Natural killer cell treated with Interleukin-12 subunit alpha and Interleukin-12 subunit beta and Interleukin-15 and Interleukin-18, amount 100 ng/mL, for 72 hours (primary cell): Measurements from ENCODE around the gene TTLL1. TPM values are rescaled to one million over a fixed set of nuclear protein-coding genes. Genes with fewer than 3 reads are reported as not detected.
"Not testable (repeated sequence)": the region's sequence is repeated elsewhere in the genome, so short reads cannot be mapped to it uniquely, and the experiment has no call there.

Source experiments
- ATAC-seq, 2 donors: fragments of 150-1000 bp; cut with Tn5 transposase in 1 of 2; sonication (Bioruptor Pico), chemical (Tn5 transposase) in 1 of 2; 2 replicates each; pipeline ENCODE4 v1.10.0; 2021
- DNase-seq: peaks from one replicate; pipeline ENCODE4 v3.0.0; 2022; ENCODE audit warnings: low spot score
- H3K27ac Mint-ChIP-seq, 2 donors: 1 replicate in 1 of 2; 2 replicates in 1 of 2; pipeline ENCODE4 v1.8.0; 2022; ENCODE audit warnings: mixed read lengths in 2 of 2, mild to moderate bottlenecking in 1 of 2, moderate library complexity in 1 of 2
- H3K27me3 Mint-ChIP-seq, 2 donors: 1 replicate in 1 of 2; 2 replicates in 1 of 2; pipeline ENCODE4 v1.8.0; 2022; ENCODE audit warnings: mixed read lengths in 2 of 2
- H3K36me3 Mint-ChIP-seq: one replicate; pipeline ENCODE4 v1.8.0; 2022; ENCODE audit warnings: mixed read lengths
- H3K4me1 Mint-ChIP-seq, 2 donors: 1 replicate in 1 of 2; 2 replicates in 1 of 2; pipeline ENCODE4 v1.8.0; 2022; ENCODE audit warnings: low read depth in 2 of 2, mixed read lengths in 2 of 2, mild to moderate bottlenecking in 1 of 2
- H3K4me3 Mint-ChIP-seq: one replicate; pipeline ENCODE4 v1.8.0; 2022; ENCODE audit warnings: mixed read lengths
- H3K9me3 Mint-ChIP-seq: 2 replicates; pipeline ENCODE4 v1.8.0; 2022; ENCODE audit warnings: mixed read lengths
- total RNA-seq, 2 donors: library from RNA; stranded (reverse); gene quantifications; one replicate each; pipeline ENCODE4 v1.2.3, GENCODE V29; 2022

TTLL1 gene
- total RNA-seq, 2 donors from 2014 or later, result 0.95 to 2.6 TPM

DNA sequence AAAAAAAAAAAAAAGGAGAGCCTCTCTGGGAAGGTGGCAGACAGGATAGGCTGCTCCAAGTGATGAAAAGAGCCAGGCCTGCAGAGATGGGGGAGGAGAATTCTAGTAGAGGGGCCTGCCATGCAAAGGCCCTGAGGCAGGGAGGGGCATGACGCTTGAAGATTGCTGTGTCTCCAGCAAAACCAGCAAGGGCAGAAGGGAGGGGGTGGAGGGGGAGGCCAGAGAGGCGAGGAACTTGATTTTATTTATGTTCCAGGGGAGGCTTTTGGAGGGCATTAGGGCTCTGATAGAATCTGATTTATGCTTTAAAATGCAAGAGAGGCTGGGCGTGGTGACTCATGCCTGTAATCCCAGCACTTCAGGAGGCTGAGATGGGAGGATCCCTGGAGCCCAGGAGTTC is 57.6 kb downstream of the TTLL1 start:
- peaks cover 0 to 3% of the 10 kb centered on the region in 2 donors for H3K4me1 Mint-ChIP-seq
- no peaks in the 10 kb centered on the region for H3K9me3 Mint-ChIP-seq
- no peaks in the 10 kb centered on the region for H3K36me3 Mint-ChIP-seq
- ATAC-seq (no peak), DNase-seq (no peak)
- no peaks in the 10 kb centered on the region for H3K27me3 Mint-ChIP-seq
- H3K27ac Mint-ChIP-seq, result no peak overlapping the region
- no peak overlapping the region for H3K4me3 Mint-ChIP-seq

DNA sequence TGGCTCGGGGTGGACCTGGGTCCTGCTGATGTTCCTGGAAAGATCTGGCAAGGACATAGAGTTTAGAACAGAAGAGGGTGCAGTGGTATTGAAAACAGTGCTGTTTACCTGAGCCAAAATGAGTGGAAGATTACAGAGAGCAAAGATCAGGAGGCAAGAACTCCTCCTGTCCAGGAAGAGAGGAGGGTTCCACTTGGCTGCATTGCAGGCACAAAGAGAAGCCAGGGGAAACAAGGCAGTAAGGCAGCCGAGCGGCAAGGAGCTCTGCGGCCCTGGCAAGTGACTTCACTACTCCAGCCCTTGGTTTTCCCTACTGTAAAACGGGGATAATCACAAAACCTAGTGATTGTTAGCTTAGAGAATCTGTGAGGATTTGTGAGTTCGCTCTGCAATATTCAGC is 70.6 kb downstream of the TTLL1 start:
- Mint-ChIP-seq H3K27me3 (no peaks in the 10 kb centered on the region), H3K27ac (no peak overlapping the region), H3K4me3 (no peak overlapping the region), H3K9me3 (no peaks in the 10 kb centered on the region), H3K4me1 (peaks cover 8 to 16% of the 10 kb centered on the region in 2 donors), H3K36me3 (no peaks in the 10 kb centered on the region)
- no peak for DNase-seq
- no peak for ATAC-seq

DNA sequence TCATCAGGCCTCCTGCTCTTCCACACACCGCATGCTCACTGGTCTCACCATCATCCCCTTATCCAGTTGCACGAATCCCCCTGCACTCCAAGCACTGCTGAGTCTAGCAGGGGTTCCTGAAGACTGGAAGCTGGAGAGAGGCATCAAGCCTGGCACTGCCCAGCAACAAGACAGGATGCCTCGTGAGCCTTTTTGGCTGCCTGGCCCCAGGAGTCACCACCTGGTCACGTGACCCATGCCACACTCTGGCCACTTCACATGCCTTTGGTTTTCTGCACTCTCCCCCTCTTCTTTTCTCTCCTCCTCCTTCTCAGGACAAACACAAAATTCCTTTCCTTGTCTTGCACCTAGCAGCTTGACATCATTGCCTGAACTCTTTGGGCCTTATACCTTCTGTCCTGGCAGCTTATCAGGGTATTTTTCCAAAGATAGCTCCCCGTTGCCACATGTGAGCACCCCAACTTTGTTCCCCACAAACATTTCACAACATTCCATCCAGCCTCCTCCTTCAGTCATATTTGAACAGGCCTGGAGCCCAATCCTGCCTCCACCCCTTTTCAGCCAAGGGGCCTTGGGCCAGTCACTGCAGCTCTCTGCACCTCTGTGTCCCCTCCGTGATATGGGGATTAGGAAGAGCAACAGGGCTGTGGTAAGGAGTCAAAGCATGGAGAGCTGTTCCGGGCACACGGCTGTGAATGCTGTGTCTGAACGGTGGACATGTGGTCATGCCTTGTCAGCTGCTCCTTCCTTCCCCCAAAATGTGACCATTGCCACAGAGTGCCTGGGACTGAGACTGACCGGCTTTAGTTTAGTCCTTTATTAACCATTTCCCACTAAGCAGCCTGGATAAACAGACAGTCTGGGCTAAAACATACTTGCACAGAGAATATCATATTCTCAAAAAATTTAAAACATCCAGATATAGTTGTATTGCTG is 71.4 kb downstream of the TTLL1 start:
- H3K27ac Mint-ChIP-seq, result no peak overlapping the region
- peaks cover 14 to 23% of the 10 kb centered on the region in 2 donors for H3K4me1 Mint-ChIP-seq
- H3K36me3 Mint-ChIP-seq, result no peaks in the 10 kb centered on the region
- ATAC-seq (no peak), DNase-seq (no peak)
- H3K27me3 Mint-ChIP-seq, result no peaks in the 10 kb centered on the region
- H3K4me3 Mint-ChIP-seq, result no peak overlapping the region
- H3K9me3 Mint-ChIP-seq, result no peaks in the 10 kb centered on the region

DNA sequence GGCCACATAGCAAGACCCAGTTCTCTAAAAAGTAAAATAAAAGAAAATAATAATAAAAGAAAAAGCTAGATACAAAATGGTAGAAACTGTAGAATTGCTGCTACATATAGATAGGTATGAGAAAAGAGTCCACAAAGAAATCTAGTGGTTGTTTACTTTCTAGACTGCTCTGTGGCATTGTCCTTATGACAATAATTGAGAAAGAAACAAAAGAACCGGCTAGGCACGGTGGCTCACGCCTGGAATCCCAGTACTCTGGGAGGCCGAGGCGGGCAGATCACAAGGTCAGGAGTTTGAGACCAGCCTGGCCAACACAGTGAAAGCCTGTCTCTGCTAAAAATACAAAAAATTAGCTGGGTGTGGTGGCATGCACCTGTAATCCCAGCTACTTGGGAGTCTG is 73.0 kb downstream of the TTLL1 start:
- ATAC-seq, H3K9me3 Mint-ChIP-seq, H3K27ac Mint-ChIP-seq, H3K4me3 Mint-ChIP-seq, H3K36me3 Mint-ChIP-seq, DNase-seq, H3K27me3 Mint-ChIP-seq: not testable (repeated sequence)
- H3K4me1 Mint-ChIP-seq, result peaks cover 14 to 28% of the 10 kb centered on the region in 2 donors

DNA sequence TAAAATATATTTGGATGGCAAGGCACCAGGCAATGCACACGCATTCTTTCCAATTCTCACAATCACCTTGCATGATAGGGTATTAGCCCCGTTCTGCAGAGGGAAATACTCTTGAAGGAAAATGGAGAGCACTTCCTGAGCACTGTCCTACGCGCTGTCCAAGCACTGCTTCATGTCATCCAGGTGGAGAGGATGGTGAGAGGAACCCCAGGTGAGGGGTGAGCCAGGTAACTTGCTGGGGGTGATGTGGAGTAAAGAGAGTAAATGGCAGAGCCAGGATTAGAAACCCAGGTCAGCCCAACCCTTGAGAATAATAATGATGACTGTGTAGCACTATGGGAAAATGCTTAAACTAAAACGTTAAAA is 73.5 kb downstream of the TTLL1 start:
- Mint-ChIP-seq H3K27ac (peak overlapping the region; percentile 66 to 84), H3K4me1 (peaks cover 14 to 28% of the 10 kb centered on the region in 2 donors), H3K36me3 (no peaks in the 10 kb centered on the region), H3K4me3 (peak overlapping the region; percentile 96), H3K9me3 (no peaks in the 10 kb centered on the region), H3K27me3 (no peaks in the 10 kb centered on the region)
- ATAC-seq (no peak), DNase-seq (no peak)

DNA sequence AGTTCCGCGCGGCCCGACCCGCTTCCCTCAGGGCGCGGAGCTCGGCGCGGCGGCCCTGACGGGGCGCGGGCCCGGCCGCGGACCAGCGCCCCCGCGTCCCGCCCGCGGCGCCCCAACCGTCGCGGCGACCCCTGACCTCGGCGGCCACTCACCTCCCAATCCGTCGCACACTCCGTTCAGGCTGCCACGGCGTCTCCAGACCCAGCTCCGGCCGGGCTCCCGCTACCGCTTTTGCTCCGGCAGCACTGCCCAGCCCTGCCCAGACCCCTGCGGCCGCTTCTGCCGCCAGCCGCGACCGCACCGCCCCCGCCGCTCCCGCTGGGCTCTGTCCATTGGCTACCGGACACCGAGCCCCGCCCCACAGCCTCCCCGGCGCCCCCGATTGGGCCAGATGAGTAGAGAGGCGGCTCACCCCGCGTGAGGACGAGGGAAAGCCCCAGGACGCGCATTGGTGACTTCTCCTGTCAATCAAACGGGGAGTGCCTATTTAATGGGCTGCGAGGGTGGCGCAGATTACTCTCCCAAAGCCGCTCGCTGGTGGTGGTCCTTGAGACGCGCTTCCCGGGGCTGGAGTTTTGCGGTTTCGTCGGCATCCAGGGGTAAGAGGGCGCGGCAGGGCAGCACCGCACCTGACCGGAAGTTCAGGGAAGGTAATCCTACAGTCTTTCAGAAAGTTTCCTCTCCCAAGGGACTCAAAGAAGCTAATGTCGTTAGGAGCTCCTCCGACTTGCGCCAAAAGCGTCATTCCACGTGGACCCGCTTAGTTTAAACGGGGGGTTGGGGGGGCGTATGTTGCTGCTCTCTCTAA is 74.1 kb downstream of the TTLL1 start, which contains the start of gene PACSIN2:
Gene PACSIN2 (minus strand): TSS at position 281 of the 808 bp plus-strand sequence. CDS start 103,069 bp downstream, outside the sequence.
- Mint-ChIP-seq H3K27me3 (no peaks in the 10 kb centered on the region), H3K36me3 (no peaks in the 10 kb centered on the region), H3K9me3 (no peaks in the 10 kb centered on the region), H3K27ac (peak within 1 kb of the TSS; percentile 66 to 84), H3K4me1 (peaks cover 14 to 28% of the 10 kb centered on the region in 2 donors), H3K4me3 (peak within 1 kb of the TSS; percentile 96)
- DNase-seq (peak; percentile 100), ATAC-seq (peak; percentile 99 to 100)

DNA sequence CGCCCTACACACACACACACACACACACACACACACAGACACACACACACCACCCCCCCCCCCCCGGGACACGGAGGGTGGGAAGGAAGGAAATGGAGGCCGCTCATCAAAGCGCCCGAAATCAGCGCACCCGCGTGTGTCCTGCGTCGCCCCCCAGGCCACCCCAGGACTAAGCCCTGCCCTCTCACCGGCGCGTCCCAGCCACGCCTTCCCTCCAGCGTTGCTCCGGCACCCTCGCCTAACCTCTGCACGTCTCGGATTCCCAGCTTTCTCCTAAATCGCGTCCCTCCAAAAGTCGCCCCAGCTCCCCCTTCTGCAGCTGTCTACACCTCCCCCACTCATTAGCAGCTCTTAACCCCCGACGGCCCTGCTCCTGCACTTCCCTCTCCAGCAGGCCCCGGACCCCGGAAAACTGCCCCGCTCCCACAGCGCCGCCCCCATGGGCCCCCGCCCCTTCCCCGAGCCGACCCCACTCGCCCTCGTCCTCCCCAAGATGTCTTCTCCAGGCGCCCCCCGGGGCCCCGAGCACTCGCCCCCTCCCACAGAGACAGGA is 74.8 kb downstream of the TTLL1 start:
- H3K36me3 Mint-ChIP-seq, result no peaks in the 10 kb centered on the region
- DNase-seq (no peak), ATAC-seq (peak; percentile 1 to 19)
- peak overlapping the region; percentile 66 to 84 for H3K27ac Mint-ChIP-seq
- H3K9me3 Mint-ChIP-seq, result no peaks in the 10 kb centered on the region
- H3K4me1 Mint-ChIP-seq, result peaks cover 14 to 28% of the 10 kb centered on the region in 2 donors
- no peaks in the 10 kb centered on the region for H3K27me3 Mint-ChIP-seq
- H3K4me3 Mint-ChIP-seq, result peak overlapping the region; percentile 96

DNA sequence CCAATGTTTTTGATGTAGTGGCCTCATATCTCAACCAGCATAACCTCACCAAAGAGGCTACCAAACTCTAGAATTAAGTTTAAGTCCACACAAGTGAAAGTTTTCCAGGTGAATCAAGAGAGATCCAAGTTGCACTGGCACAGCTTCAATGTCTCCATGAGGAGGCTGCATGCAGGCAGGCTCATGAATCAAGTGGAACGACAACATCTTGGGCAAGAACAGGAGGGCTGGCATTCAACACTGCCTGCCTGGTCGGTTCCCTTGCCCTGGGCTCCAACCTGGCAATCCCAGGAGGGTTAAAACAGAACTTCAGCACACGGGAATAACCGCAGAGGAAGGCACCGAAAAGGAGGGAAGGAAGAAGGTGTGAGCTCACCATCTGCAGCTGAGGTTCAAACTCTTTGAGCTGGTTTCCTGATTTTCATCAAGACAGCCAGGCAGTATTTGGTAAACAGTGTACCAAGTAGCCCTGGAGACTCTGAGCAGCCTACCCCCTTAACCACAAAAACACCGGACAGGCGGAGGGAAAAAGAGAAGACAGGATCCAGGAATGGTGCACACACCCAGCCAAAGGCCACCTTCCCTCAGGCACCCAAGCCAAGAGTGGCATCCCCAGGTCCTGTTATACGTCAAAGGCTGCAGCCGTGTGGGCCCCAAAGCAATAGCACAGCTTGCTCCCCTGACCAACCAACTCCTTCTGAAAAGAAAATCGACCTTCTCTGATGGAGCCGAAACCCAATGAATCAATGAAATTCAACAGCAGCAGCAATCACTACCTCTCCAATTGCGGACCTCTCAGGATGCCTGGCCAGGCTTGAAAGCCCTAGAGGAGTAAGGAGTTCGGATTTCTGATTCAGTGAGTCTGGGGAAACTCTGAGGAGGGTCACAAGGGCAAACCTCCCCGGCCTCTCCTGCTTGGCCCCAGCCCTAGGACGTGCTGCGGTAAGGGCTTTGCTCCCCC is 75.6 kb downstream of the TTLL1 start:
- DNase-seq (no peak), ATAC-seq (no peak)
- Mint-ChIP-seq H3K4me1 (peaks cover 17 to 28% of the 10 kb centered on the region in 2 donors), H3K36me3 (no peaks in the 10 kb centered on the region), H3K9me3 (no peaks in the 10 kb centered on the region), H3K4me3 (peak overlapping the region; percentile 96), H3K27ac (peak overlapping the region; percentile 66 to 84), H3K27me3 (no peaks in the 10 kb centered on the region)

DNA sequence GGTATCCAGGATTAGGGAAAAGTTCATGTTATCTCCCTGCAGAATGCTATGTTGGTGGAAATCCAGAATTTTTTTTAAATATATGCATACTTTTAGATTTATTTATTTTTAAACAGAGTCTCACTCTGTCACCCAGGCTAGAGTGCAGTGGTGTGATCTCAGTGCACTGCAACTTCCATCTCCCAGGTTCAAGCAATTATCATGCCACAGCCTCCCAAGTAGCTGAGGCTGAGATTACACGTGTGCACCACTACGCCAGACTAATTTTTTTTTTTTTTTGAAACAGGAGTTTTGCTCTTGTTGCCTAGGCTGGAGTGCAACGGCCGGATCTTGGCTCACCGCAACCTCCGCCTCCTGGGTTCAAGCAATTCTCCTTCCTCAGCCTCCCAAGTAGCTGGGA is 76.8 kb downstream of the TTLL1 start:
- H3K9me3 Mint-ChIP-seq, result no peaks in the 10 kb centered on the region
- H3K4me3 Mint-ChIP-seq, result no peak overlapping the region
- H3K4me1 Mint-ChIP-seq, result peaks cover 22 to 33% of the 10 kb centered on the region in 2 donors
- ATAC-seq (no peak), DNase-seq (no peak)
- no peaks in the 10 kb centered on the region for H3K27me3 Mint-ChIP-seq
- no peak overlapping the region for H3K27ac Mint-ChIP-seq
- no peaks in the 10 kb centered on the region for H3K36me3 Mint-ChIP-seq

DNA sequence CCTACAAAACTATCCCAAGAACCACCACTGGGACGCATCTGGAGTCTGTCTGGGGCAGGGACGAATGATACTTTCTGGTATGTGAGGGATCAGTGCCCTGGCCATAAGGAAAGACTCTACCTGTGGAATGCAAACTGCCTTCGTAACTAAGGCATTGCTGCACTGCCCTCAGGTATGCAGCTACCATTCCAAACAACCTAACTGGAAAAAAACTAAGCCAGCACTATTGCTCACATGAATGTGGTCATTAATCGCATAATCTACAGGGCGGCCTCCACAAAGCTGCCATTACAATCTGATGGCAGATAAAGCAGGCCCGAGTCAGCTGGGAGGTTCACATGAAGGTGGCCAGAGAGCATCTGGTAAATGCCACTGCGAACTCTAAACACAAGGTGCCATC is 78.1 kb downstream of the TTLL1 start:
- ATAC-seq (no peak), DNase-seq (no peak)
- peaks cover 29 to 41% of the 10 kb centered on the region in 2 donors for H3K4me1 Mint-ChIP-seq
- H3K27ac Mint-ChIP-seq, result no peak overlapping the region
- H3K9me3 Mint-ChIP-seq, result no peaks in the 10 kb centered on the region
- H3K4me3 Mint-ChIP-seq, result no peak overlapping the region
- no peaks in the 10 kb centered on the region for H3K27me3 Mint-ChIP-seq
- no peaks in the 10 kb centered on the region for H3K36me3 Mint-ChIP-seq

DNA sequence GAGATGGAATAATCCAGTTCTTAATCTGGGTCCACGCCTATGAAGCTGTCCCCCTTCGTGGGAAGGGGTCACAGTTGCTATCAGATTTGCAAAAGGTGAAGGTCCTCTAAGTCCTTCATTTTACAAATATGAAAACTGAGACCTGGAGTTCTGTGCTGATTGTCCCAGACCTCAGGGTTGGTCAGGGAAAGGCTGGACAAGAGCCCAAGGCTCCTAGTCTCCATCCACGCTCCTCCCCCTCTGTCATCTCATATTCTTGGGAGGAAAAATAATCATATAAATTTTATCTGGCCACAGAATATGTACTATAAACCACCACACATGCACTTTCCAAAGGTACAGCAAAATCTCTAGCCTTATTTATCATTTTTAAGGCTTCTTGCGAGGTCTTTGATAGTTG is 79.7 kb downstream of the TTLL1 start:
- DNase-seq (no peak), ATAC-seq (no peak)
- no peaks in the 10 kb centered on the region for H3K36me3 Mint-ChIP-seq
- no peaks in the 10 kb centered on the region for H3K9me3 Mint-ChIP-seq
- no peaks in the 10 kb centered on the region for H3K27me3 Mint-ChIP-seq
- no peak overlapping the region for H3K27ac Mint-ChIP-seq
- peaks cover 39 to 49% of the 10 kb centered on the region in 2 donors for H3K4me1 Mint-ChIP-seq
- no peak overlapping the region for H3K4me3 Mint-ChIP-seq

DNA sequence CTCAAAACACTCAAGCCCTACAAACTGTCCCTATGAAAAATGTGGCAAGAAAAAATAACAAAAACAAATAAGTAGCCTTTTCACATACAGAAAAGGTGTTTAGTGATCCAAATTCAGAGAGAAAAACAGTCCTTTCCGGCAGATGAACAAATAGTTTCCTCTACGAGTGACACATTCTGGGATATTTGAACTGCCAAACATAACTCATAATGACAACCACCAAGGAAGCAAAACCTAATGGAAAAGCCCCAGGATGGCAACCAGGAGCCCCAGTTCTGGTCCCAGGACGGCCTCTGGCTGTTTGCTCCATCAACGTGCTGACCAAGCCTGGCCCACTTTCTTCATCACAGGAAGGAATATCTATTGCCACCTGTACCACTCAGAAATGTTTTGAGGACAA is 80.3 kb downstream of the TTLL1 start:
- no peak for DNase-seq
- Mint-ChIP-seq H3K4me1 (peaks cover 42 to 49% of the 10 kb centered on the region in 2 donors), H3K27ac (no peak overlapping the region)

DNA sequence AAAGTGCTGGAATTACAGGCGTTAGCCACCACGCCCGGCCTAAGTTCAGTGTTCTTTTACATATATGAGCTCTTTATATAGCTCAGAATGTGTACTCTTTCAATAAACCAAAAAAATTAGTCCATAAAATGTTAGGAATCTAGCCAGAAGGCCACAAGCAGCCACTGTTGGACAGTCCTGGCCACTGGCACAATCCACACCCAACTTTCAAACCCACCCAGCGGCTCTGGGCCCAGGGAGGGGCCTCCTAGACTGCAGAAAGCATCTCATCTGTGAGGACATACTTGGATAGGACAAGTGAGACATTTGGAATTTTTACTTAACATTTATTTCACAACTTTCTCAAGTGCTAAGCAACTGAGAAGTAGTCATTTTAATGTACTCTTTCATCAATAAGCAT is 80.7 kb downstream of the TTLL1 start:
- Mint-ChIP-seq H3K36me3 (no peaks in the 10 kb centered on the region), H3K27me3 (no peaks in the 10 kb centered on the region), H3K4me1 (peaks cover 42 to 49% of the 10 kb centered on the region in 2 donors), H3K27ac (no peak overlapping the region), H3K9me3 (no peaks in the 10 kb centered on the region), H3K4me3 (no peak overlapping the region)
- ATAC-seq, result no peak
- DNase-seq, result no peak

More for the DNA sequence above, 80.3 kb downstream of the TTLL1 start:
- no peaks in the 10 kb centered on the region for H3K27me3 Mint-ChIP-seq
- no peaks in the 10 kb centered on the region for H3K9me3 Mint-ChIP-seq
- no peak overlapping the region for H3K4me3 Mint-ChIP-seq
- no peaks in the 10 kb centered on the region for H3K36me3 Mint-ChIP-seq
- ATAC-seq, result no peak
